Hematopoietic multipotent progenitor cell treated with erythropoietin and hydrocortisone succinate and interleukin-3 and kit ligand, for 4 days (in vitro differentiated cells): ENCODE measurements around the gene HES7.

Experiments used
- DNase-seq: peaks from one replicate; pipeline ENCODE4 v3.0.0-alpha.2; 2015

HES7 gene

DNA sequence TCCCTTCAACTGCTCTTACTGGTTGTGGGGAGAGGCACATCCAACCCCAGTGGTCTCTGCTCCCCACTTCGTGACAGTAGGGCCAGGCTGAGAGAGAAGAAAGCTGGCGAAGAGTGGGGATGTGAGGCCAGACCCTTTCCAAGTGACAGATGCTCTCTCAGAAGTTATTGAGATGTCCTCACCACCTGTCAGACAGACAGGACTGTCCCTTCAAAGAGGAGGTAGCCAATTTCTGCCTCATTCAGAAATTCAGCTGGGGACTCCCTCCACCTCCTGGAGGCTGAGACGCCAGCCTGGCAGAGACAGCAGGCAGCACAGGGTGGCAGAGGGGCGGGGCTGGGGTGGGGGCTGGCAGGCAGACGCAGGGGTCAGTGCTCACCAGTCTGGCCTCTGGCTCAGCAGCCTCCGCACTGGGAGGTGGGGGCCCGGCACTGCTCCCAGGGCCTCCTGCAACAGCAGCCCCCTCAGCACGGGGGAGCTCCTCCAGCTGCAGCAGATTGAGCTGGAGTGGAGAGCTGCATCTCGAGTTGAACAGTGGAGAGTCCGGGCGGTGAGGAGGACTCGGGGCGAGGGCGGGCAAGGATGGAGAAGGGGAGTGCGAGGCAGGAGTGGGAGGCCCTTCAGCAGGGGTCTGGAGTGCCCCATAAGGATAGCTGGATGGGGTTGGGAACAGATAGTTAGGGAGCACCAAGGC, 19.1 kb upstream of the HES7 start:
- no peak for DNase-seq

DNA sequence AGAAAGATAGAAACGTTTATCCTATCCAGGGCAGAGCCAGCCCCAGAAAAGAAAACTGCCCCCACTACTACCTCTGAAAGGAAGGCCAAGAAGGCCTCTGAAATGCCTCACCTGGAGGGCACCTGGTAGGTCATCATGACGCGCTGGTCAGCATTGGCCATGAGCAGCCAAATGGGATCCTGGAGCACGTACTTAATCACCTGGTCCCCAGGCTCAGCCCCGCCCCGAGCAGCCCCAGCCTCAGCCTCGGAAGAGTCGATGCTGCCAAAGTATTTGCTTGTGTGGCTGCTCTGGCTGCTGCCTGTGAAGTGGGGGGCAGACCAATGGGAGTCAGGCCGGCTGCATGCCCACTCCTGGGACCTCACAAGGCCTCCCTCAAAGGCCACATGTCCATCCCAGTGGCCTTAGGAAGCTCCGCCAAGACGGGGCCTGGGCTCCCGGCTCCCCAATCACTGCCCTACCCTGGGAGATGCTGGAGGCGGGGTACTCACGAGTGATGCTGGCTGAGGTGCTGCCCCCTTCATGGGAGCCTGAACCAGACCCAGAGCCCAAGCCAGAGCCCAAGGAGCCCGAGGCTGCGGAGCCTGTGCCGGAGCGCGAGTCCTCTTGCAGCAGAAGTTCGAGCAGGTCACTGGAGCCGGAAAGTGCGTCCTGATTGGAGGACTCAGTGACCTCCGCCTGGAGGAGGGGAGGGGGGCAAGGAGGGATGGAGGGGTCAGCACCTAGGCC, 18.4 kb upstream of the HES7 start:
- DNase-seq: no peak

DNA sequence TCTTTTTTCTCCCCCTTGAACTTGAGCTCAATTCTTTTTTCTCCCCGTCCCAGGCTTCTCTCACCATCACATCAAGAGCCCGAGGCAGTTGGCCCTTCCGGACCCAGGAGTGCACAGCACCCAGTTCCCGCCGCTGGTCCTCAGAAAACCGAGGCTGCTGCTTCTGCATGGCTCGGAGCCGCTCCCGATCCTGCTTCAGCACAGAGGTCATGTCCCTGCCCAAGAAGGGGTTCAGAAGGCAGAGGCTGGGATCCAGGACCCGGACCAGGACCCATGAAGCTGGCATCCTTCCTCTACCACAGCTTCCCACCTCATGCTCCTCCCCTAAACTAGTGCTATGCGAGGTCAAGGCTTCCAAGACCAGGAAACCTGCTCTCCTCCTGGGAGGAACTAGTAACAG, 17.8 kb upstream of the HES7 start:
- no peak for DNase-seq

- no peak for DNase-seq
These were observed 17.1 kb upstream of the HES7 start for GRCh38 chr17:8141045-8141444.

DNA sequence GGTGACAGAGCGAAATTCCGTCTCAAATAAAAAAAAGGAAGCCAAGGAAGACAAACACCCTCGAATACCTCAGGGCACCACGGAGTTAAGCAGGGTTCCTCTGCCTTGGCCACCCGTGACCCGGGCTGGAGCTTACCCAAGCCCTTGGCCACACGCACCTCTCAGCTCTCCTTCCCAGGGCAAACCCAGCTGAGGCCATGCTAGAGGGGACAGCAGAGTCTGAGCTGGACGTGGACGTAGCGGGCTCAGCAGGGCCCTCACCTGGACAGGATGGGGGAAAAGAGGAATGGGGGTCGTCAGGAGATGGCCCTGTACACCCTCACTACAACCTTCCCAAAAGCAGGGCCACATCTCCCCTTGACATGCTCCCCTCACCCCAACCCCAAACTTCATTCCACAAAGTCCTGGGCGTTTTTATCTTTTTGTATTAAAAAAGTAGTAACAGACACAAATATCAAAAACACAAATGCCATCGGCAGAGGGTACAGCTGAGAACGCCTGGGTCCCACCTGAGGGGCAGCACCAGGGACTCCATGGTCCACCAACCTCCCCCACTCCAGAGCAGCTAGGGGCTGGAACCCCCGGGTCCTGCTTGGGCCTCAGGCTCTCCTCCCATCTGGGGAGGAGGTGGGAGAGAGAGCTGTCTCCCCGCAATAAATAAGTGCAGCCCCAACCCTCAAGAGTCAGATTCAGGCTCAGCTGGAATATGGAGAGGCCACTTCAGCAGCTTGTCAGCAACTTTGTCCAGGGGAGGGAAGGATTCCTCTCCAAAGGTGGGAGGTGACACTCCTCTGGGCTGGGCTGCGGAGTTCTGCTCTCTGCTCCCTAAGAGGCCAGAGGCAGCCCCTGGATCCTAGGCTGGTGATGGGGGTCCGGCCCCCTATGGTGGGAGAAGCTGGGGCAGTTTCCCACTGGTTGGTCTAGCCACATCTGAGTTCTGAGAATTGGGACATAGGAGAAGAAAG, 16.4 kb upstream of the HES7 start:
- no peak for DNase-seq

DNA sequence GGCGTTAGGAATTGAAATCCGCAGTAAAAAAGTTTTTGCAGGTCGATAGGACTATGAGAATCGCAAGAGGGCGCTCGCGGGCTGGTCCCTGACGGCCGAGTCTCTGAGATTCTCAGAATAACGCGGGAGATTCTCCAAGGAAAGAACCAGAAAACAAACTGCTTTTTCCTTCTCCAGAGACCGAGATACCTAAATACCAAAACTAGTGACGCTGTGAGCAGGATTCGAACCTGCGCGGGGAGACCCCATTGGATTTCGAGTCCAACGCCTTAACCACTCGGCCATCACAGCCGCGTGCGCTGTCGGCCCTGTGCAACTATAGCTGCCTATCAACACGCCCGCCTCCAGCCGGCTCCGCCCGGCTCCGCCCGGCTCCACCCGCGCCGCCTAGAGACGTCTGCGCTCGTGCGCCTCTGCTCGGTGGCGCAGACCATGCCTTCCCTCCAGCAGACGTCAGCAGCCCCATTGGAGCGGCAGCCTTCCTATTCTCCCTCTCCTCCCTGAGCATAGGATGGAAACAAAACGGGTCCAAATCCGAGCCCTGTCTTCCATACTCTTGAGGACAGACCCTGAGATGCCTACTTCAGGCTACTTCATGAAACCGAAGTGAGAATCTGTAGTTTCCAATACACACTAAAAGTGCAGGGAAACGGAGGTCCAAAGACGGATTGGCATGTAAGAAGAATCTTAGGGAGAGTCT, 14.9 kb upstream of the HES7 start:
- DNase-seq: peak; percentile 99

- no peak for DNase-seq
These were observed 14.4 kb upstream of the HES7 start for GRCh38 chr17:8138374-8138671.

DNA sequence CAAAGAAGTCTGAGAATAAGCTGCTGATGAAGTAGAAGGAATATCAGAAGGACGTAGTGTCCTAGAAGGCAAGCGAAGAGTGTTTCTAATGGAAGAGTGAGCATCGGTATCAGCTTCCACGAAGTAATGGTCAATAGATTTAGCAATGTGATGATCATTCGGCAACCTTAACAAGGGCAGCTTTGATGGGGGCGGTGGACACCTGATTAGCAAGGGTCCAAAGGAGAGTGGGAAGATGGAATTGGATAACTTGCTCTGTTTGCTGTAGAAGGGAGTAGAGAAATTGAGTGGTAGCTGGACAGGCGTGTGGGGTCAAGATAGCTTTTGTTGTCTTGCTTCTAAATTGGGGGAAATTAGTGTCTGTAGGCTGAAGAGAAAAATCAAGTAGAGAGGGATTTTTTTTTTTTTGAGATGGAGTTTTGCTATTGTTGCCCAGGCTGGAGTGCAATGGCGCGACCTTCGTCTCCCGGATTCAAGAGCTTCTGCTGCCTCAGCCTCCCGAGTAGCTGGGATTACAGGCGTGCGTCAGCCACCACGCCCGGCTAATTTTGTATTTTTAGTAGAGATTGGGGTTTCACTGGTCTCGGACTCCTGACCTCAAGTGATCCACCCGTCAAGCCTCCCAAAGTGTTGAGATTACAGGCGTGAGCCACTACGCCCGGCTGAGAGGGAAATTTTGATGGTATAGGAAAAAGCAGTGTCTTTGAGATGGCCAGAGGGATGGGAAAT, 13.9 kb upstream of the HES7 start:
- DNase-seq: no peak

- no peak for DNase-seq
These were observed 10.0 kb upstream of the HES7 start for GRCh38 chr17:8133941-8134340.

GRCh38 chr17:8133399-8133798, 9.5 kb upstream of the HES7 start:
- no peak for DNase-seq

DNA sequence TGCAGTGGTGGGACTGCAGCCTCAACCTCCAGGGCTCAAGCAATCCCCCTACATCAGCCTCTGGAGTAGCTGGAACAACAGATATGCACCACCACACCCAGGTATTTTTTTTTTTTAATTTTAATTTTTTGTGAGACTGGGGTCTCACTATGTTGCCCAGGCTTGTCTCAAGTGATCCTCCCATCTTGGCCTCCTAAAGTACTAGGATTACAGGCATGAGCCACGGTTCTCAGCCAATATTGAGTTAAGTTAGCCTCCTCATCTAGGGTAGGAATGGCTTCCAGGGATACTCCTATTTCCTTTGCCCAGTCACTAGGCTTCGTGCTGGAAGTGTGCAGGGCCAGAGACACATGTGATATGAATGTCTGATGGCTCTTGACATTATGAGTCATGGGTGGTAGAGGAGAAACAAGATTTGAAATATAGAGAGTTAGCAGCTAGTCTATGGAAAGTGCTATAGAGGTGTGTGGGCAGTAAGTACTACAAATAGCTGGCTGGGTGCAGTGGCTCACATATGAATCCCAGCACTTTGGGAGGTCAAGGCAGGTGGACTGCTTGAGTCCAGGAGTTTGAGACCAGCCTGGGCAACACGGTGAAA, 8.0 kb upstream of the HES7 start:
- no peak for DNase-seq

GRCh38 chr17:8128125-8128784, 4.3 kb upstream of the HES7 start:
- no peak for DNase-seq

DNA sequence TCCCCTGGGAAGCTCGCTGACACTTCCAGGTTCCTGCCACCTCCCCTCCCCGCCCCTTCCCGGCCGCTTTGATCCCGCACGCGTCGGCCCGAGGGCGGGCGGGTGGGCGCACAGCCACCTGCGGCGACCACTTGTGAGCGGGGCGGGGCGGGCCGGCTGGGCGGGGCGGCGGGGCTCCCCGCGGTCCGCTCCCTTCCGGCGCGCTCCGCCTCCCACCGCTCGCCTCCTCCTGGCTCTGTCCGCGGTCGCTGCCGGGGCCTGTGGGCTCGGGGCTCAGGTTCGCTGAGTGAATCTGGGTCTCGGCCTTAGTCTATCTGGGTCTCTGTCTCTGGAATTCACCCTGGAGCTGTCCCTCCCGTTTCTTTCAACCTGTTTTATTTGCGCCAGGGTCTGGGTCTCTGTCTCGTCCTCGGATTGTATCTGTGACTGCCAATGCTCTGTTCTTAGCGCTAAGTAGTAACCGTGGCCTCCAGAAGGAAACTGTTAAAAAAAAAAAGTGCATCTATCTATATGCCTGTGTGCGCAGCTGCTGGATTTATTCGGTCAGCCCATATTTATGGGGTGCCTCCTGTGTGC, 2.7 kb upstream of the HES7 start:
- DNase-seq: peak; percentile 70

GRCh38 chr17:8125947-8126490, 2.1 kb upstream of the HES7 start:
- DNase-seq: peak; percentile 41

GRCh38 chr17:8125154-8125946, 1.4 kb upstream of the HES7 start:
- DNase-seq: peak; percentile 91

GRCh38 chr17:8124350-8125153, 646 bp upstream of the HES7 start:
- peak; percentile 58 for DNase-seq

DNA sequence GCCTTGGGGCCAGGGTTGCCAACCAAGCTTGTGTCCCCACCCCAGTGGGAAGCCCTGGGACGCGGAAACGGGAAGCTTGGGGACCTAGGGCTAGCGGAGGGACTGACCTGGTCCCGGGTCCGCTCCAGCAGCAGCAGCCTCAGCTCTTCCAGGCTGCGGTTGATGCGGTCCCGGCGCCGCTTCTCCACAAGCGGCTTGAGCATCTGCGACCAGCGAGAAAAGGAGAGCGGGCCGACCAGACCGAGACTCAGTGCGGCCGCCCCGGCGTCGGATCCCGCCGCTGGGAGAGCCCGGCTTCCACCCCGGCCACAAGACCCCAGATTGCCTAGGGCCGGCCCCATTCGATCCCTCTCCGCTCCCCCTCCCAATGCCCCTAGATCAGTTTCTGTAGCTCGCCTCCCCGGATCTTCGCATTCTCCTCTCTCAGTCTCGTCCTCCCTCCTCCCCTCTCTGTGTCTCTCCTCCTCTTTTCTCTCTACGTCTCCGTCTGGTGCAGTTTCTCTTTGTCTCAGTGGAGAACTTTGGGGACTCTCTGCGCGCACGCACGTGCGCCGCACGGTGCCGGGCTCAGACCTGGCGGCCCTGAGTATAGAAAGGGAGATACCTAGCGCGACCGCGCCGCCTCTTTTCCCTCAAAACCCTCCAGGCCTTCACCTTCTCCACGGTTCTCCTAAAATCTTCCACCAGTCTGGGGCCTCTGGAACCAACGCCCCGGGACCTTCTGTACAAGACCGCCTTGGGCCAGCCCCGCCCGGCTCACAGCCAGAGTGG, 797 bp downstream of the HES7 start:
- peak; percentile 50 for DNase-seq

DNA sequence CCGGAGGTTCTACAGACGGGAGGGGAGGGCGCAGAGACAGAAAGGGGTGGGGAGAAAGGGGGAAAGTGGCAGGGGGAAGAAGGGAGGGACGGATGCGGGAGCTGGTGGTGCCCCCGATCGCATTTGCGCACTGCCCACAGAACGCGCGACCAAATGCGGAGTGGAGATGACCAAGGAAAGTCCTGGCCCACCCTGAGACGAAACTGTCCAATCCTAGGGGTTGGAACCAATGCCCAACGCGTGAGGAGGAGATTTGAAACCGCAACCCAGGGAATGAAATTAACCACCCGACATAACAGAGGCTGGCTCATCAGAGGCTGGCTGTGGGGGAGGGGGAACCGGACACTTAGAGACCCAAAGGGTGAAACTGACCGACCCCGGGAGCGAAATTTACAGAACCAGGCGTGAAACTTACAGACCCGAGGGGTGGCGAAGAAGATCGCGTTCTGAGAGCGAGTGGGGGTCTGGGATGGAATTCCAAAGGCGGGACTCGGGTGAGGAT, 1.4 kb downstream of the HES7 start:
- DNase-seq: peak; percentile 41
